ENCODE results near the gene LYZL4.

The LYZL4 gene

DNA sequence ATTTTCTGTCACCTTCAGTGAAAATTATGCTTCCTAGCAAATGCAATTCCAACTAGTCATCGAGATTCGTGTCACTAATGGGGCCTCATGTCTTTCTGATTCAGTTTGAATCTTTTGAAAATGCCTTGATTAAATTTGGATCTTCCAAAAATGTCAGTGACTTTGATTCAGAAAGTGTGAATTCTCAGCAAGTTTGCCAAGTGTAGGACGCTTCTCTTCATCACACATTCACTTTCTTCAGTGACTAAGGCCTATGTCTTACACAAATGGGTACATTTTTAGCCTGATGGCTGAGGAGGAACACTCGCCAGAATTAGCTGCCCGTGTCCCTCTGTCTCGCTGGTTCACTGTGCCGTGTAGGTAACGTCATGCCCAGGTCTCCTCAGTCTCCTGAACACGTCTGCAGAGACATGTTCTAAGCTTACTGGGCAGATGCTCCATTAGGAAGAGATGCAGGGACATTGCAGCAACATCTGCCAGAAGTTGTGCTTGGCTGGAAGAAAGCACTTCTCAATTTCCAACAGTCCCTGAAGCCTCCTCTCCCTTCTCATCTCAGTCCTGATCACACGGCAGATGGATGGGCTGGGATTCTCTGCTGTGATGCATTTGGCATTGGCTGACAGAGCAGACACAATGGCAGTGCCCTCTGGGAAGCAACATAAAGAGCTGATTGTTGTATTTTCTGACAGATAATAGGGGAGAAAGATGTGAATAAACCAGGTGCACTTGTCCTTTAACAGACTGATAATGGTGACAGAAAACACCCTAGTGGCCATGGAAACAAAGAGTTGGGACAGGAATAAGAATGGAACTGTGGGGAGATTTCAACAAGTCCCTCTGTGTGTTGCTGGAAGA is 29.1 kb upstream of the LYZL4 start:
- no peak for TF ChIP-seq POLR2A (IDR thresholded peaks at IDR 0.05; ENCODE audit: low read depth, low read length)
- FAIRE-seq (no peak), DNase-seq (ENCODE audit: insufficient read length, low spot score) (no peak)

DNA sequence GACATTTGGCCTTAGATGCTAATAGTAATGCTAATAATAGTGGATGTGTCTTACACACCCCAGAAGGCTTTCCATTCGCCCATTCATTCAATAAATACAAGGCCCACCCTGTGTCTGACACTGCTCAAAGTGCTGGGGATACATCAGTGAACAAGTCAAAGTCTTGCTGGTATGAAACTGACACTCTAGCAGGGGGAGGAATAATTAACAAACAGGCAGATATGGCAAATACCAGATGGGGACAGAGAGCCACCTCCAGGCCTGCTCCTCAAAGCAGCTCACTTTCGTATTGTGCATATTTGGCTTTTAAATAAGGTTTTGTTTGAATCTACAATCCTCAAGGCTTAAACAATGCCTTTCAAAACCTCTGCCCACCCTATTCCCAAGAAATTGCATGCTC is 28.3 kb upstream of the LYZL4 start:
- DNase-seq (ENCODE audit: insufficient read length, low spot score) (no peak), FAIRE-seq (no peak)
- TF ChIP-seq POLR2A (IDR thresholded peaks at IDR 0.05; ENCODE audit: low read depth, low read length), result no peak

DNA sequence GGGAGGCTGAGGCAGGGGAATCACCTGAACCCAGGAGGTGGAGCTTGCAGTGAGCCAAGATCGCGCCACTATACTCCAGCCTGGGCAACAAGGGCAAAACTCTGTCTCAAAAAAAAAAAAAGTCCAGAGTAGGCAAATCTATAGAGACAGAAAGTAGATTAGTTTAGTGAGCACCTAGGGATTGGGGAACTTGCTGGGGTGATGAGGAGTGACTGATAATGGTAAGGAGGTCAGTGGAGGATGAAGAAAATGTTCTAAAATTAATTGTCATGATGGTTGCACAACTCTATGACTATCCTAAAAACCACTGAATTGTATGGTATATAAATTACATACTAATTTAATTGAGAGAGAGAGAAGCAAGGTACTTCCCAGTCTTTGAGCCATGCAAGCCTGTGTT is 27.8 kb upstream of the LYZL4 start:
- FAIRE-seq, result no peak
- TF ChIP-seq POLR2A (IDR thresholded peaks at IDR 0.05; ENCODE audit: low read depth, low read length), result no peak
- DNase-seq (ENCODE audit: insufficient read length, low spot score), result no peak

DNA sequence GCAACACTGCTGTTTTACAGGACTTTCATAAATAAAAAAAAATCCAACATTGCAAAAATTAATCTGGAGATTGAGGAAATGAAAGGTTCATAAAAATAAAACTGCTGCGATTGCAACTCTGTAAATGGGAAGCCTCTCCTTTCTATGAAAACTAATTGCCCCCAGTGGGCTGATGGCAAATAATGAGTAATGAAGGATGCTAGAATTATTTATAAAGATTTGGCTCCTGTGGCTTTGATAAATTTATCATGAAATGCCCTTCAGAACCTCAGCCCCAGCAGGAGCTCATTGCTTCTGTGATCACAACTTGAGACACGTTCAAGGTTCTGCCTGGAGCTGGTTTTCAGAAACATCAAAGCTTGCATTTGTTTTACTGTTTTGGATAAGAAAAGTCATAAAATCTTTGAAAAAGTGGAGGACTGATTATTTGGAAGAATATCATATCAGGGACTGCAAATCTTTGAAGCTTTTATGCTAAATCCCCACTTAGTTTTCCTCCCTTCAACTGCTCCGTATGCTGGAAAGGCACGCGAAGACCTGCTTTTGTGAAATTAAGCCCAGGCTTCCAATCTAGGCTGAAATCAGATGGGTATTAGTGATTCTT is 24.5 kb upstream of the LYZL4 start:
- no peak for TF ChIP-seq POLR2A (IDR thresholded peaks at IDR 0.05; ENCODE audit: low read depth, low read length)
- no peak for FAIRE-seq
- no peak for DNase-seq (ENCODE audit: insufficient read length, low spot score)

DNA sequence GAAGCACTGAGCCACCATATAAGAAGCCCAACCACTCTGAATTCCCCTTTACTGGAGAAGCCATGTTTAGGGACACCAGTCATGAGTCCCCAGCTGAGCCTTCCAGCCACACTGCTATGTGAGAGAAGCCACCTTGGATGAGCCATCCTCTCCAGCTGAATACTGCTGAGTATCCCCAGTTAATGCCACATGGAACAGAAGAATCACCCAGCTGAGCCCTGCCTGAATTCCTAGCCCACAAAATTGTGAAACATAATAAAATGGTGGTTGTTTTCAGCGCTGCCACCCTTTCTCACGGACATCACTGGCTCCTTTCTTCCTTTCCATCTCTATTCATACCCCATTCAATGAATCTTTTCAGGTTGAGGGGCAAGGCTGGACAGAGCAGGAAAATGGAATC is 22.1 kb upstream of the LYZL4 start:
- FAIRE-seq, result no peak
- no peak for TF ChIP-seq POLR2A (IDR thresholded peaks at IDR 0.05; ENCODE audit: low read depth, low read length)
- DNase-seq (ENCODE audit: insufficient read length, low spot score), result no peak

DNA sequence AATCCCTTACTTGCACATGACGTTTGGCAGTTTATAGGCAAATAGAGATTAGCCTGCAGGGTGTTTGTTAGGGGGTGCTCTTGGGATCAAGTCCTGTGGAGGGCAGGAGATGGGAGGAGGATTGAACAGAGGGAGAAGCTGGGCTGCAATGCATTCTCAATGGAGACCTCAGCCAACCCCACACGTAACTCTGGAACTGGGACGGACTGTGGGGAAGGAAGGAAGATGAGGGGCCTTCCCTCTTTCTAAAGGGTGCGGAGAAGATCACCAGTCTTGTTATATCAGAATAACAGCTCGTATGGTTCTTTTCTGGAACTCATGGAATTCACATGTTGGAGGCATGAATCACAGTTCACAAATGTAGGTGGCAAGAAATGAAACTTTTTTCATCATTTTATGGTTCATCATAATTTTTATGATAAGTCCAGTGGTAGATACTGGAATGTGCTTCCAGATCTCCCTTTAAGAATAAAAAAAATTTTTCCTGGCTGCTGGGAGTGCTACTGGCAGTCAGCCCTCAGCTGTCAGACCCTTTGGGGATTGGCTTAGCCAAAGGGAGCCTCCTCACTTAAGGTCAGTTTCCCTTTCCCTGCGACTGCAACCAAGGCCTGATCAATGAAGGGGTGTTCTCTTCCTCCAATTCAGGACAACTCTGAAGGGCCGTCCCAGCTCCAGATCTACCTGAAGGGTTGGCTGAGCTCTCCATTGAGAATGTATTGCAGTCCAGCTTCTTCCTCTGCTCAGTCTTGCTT is 20.5 kb upstream of the LYZL4 start:
- FAIRE-seq (no peak), DNase-seq (ENCODE audit: insufficient read length, low spot score) (no peak)
- TF ChIP-seq POLR2A (IDR thresholded peaks at IDR 0.05; ENCODE audit: low read depth, low read length), result no peak

DNA sequence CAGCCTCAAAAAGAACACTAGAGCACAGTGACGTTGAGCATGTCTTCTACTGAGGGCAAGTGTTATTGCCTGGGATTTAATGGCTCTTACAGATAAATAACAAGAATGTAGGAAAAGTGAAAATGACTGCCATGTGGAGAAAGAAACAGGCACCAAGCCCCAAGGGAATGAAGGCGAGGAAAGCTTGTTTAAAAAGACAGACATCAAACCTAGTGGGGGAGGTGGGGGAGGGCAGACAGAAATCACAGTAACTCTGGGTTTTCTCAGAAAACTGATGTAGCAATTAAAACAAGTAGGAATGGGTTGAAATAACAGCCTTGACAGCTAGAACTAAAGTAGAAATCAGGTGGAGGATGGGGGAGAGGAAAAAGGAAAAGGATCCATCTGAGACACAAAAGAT is 18.4 kb upstream of the LYZL4 start:
- TF ChIP-seq POLR2A (IDR thresholded peaks at IDR 0.05; ENCODE audit: low read depth, low read length), result no peak
- no peak for FAIRE-seq
- no peak for DNase-seq (ENCODE audit: insufficient read length, low spot score)

DNA sequence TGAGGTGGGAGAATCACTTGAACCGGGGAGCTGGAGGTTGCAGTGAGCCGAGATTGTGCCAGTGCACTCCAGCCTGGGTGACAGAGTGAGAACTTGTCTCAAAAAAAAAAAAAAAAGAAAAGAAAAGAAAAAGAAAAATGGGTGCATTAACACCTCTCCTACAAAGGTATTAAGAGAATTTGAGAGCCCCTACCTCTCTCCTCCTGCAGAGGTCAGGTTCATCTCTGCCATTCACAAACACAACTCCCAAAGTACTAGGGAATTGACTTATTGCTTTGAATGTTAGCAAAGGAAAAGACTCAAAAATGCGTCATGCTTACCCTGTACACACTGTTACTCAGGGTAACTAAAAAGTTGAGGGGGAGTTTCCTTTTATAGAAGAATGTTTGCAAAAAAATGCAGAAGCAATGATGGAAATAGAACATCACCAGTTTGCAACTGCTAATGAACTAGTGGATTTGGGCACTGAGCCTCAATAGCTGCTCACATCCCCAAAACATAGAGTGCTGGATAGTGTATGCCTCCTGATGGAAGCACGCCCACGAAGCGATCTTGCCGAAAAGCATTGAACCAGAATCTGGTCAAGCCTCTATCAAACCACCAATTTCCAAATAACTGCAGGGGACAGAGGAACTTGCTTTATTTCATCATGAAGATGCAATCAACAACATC is 15.5 kb upstream of the LYZL4 start:
- no peak for TF ChIP-seq POLR2A (IDR thresholded peaks at IDR 0.05; ENCODE audit: low read depth, low read length)
- DNase-seq (ENCODE audit: insufficient read length, low spot score) (no peak), FAIRE-seq (no peak)

DNA sequence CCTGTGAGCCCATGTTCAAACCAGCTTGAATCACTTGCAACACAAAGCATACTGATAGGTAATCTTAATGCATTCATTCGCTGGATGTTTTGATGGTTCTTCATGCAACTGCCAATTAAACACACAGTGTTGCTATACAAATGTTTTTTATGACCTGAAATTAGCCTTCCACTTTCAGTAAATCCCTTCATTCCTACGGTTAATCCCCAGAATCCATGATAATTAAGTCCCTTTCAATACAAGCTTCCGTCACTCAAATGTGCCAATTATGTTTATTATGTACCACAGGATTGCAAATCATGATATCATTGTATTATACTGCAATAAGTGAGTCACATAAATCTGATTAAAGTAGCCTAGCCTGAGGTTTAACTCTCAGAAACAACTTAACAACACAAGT is 14.5 kb upstream of the LYZL4 start:
- no peak for TF ChIP-seq POLR2A (IDR thresholded peaks at IDR 0.05; ENCODE audit: low read depth, low read length)
- DNase-seq (ENCODE audit: insufficient read length, low spot score) (no peak), FAIRE-seq (no peak)

DNA sequence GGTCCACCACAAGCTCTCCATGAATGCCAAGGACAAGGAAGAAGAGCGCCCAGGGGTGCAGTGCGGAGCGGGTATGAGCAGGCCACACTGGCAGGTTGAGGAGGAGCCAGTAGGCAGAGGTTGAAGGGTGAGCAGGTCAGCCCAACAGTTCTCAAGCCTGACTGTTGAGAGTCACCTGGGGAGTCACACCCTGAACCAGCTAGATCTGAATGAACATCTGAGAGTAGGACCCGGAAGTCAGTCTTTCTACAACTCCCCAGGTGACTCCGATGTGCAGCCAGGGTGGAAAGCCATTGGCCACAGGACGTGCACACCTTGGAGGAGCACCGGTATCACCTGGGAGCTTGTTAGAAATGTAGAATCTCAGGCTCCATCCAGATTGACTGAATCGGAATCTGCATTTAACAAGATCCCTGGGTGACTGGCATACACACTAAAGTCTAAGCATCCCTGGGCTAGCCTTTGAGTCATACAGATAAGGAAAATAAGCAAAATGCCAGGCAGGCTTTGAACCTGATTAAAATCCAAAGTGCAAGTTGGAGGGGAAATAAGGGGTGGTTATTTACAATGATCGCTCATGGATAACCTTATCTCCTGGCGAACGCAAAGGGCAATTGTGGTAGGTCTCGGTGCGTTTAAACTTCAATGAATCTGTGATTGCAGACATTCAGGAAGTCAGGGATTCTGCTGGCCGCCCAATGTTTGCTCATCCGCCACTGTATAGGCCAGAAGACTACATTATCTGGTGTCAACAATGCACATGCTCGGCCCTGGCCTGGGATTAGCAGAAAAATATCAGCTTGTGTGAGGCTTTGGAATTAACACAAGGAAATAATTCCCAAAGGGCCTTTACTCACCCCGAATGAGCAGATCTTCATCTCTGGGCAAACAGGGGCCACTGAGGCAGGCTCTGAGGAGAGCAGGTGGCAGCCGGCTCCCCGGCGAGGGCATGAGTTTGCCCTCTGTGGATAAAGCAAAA is 11.7 kb upstream of the LYZL4 start:
- no peak for DNase-seq (ENCODE audit: insufficient read length, low spot score)
- no peak for FAIRE-seq
- no peak for TF ChIP-seq POLR2A (IDR thresholded peaks at IDR 0.05; ENCODE audit: low read depth, low read length)

DNA sequence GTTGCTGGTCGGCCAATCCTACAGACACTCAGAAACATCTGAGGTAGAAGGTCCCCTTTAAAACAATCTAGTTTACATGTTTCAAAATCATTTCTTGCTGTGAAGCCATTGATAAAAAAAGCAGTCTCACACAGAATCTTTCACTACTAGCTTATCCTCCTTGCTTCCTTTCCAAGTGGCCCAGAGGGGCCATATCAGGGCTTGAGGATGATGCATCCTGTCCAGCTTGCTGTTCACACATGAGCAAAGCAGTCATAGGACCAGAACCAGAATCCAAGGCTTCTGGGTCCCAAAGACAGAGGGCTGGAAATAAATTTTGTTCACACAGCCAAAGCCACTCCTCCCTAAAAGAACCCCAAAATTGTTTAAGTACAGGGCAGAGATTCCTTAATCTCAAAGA is 9.2 kb upstream of the LYZL4 start:
- FAIRE-seq, result no peak
- TF ChIP-seq POLR2A (IDR thresholded peaks at IDR 0.05; ENCODE audit: low read depth, low read length), result no peak
- DNase-seq (ENCODE audit: insufficient read length, low spot score), result no peak

DNA sequence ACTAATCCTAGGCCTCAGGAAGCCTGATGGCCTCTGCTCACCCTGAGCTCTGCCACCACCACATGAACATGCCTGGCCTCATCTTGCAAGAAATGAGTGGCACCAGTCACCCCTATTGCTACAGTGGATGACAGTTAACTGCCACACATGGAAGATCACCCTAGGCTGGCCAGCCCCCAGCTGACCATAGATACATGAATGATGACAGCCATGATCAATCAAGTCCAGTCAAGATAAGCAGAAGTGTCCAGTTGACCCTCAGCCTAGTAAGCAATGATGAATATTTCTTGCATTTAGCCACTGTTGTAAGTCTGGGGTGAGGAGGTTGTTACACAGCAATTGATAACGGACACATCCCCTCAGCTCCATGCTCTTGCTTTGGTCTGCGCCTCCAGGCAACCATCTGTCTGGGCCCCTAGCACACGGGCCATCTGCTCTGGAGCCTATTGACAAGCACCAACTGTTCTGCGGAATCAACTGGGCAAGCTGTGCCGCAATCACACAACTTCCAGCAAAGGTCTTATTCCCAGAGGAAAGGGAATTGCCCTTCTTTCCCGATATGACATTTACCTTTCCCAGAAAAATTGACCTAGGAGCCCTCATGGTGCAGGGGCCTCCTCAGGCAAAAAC is 2.2 kb upstream of the LYZL4 start:
- no peak for TF ChIP-seq POLR2A (IDR thresholded peaks at IDR 0.05; ENCODE audit: low read depth, low read length)
- DNase-seq (ENCODE audit: insufficient read length, low spot score), result no peak
- FAIRE-seq, result no peak

DNA sequence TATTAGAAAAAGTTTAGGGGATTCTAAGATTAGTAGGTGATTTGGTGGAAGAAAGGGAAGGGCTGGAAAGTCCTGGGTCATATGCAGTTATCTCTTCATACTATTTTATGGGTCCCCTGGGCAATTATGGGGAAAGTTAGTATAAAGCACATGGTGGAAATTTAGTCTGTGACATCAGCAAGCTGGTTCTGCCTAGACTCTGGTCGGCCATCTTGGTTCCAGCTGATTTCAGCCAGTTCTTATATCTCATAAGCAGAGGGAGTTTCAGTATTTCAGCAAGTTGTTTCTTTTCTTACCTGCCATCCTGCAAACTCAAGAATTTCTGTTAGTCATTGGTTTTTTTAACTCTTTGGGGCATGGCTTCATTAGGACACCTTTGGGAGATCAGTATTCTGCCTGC is 1.0 kb upstream of the LYZL4 start:
- FAIRE-seq (no peak), DNase-seq (ENCODE audit: insufficient read length, low spot score) (no peak)
- TF ChIP-seq POLR2A (IDR thresholded peaks at IDR 0.05; ENCODE audit: low read depth, low read length), result no peak
